Epidermal melanocyte (primary cell): ENCODE measurements around the gene RASL11B.

Experiments used
- DNase-seq: peaks from one replicate; pipeline ENCODE4 v3.0.0; 2011; ENCODE audit warnings: low spot score; ENCODE audit not compliant: insufficient read length

Gene RASL11B

GRCh38 chr4:52873191-52873590 is 11.1 kb downstream of the RASL11B start:
- no peak for DNase-seq

GRCh38 chr4:52873861-52874343 is 11.8 kb downstream of the RASL11B start:
- no peak for DNase-seq

- DNase-seq, result no peak
Measured at GRCh38 chr4:52874948-52875347, 12.8 kb downstream of the RASL11B start.

GRCh38 chr4:52876069-52876468 is 14.0 kb downstream of the RASL11B start:
- DNase-seq, result no peak

GRCh38 chr4:52877036-52877435 is 14.9 kb downstream of the RASL11B start:
- no peak for DNase-seq

GRCh38 chr4:52877694-52878093 is 15.6 kb downstream of the RASL11B start:
- no peak for DNase-seq

- DNase-seq, result no peak
Measured at GRCh38 chr4:52879471-52879870, 17.4 kb downstream of the RASL11B start.

GRCh38 chr4:52880994-52881393 is 18.9 kb downstream of the RASL11B start:
- DNase-seq, result no peak

- DNase-seq, result no peak
Measured at GRCh38 chr4:52883183-52883621, 21.1 kb downstream of the RASL11B start.

- DNase-seq, result no peak
Measured at GRCh38 chr4:52883707-52884669, 21.9 kb downstream of the RASL11B start.

GRCh38 chr4:52884994-52885393 is 22.9 kb downstream of the RASL11B start:
- no peak for DNase-seq

GRCh38 chr4:52889354-52889753 is 27.2 kb downstream of the RASL11B start:
- DNase-seq, result no peak

- DNase-seq, result no peak
Measured at GRCh38 chr4:52889778-52890520, 27.8 kb downstream of the RASL11B start.

- DNase-seq, result no peak
Measured at GRCh38 chr4:52890521-52890791, 28.3 kb downstream of the RASL11B start.

GRCh38 chr4:52891743-52892142 is 29.6 kb downstream of the RASL11B start:
- DNase-seq, result no peak

GRCh38 chr4:52892880-52893279 is 30.8 kb downstream of the RASL11B start:
- no peak for DNase-seq

GRCh38 chr4:52894443-52894842 is 32.3 kb downstream of the RASL11B start:
- no peak for DNase-seq

GRCh38 chr4:52903273-52903672 is 41.2 kb downstream of the RASL11B start:
- DNase-seq, result no peak

GRCh38 chr4:52904421-52904820 is 42.3 kb downstream of the RASL11B start:
- no peak for DNase-seq

GRCh38 chr4:52907510-52907909 is 45.4 kb downstream of the RASL11B start:
- no peak for DNase-seq

- DNase-seq, result no peak
Measured at GRCh38 chr4:52910115-52910514, 48.0 kb downstream of the RASL11B start.

GRCh38 chr4:52911684-52912294 is 49.7 kb downstream of the RASL11B start:
- no peak for DNase-seq
